MG63 (cell line): ENCODE results near the gene DNAH17. TPM values are rescaled to one million over a fixed set of nuclear protein-coding genes. Genes with fewer than 3 reads are reported as not detected.

Source experiments
- total RNA-seq: library from RNA; depleted of rRNA; stranded (reverse); fragments of >200 nt; shearing (Covaris generic); gene quantifications from 2 replicates; pipeline ENCODE4 v1.2.3, GENCODE V29; 2014; ENCODE audit warnings: low replicate concordance; rRNA removed

Gene DNAH17
- total RNA-seq, 1 experiment from 2014 or later: not detected

Other genes with a start within 250 kb of the DNAH17 start
- 23.4 and 32.9 TPM in 2 replicates for gene SOCS3, start 217.3 kb downstream of the DNAH17 start, total RNA-seq
- 47.3 and 48.7 TPM in 2 replicates for gene PGS1, start 198.7 kb downstream of the DNAH17 start, total RNA-seq
- 11.2 and 17.2 TPM in 2 replicates for gene CYTH1, start 204.9 kb upstream of the DNAH17 start, total RNA-seq